HG03558 (cell line): ENCODE results near the gene CLIP3.

ENCODE experiments used
- ATAC-seq: cut with Tn5 transposase; IDR thresholded peaks from one replicate; pipeline ENCODE4 v1.9.1; 2021; ENCODE audit warnings: moderate number of reproducible peaks; ENCODE audit not compliant: unreplicated experiment; ENCODE audit errors: extremely low read depth

Gene CLIP3

GRCh38 chr19:36009633-36010379 lies 22.9 kb downstream of the CLIP3 start:
- no peak for ATAC-seq

GRCh38 chr19:36009220-36009619 lies 23.5 kb downstream of the CLIP3 start:
- ATAC-seq = no peak

GRCh38 chr19:36008336-36008978 lies 24.2 kb downstream of the CLIP3 start, which contains the start of gene SYNE4:
Gene SYNE4 (minus strand): TSS chr19:36008813. CDS start chr19:36008681, 132 bp downstream.
- ATAC-seq = no peak

DNA sequence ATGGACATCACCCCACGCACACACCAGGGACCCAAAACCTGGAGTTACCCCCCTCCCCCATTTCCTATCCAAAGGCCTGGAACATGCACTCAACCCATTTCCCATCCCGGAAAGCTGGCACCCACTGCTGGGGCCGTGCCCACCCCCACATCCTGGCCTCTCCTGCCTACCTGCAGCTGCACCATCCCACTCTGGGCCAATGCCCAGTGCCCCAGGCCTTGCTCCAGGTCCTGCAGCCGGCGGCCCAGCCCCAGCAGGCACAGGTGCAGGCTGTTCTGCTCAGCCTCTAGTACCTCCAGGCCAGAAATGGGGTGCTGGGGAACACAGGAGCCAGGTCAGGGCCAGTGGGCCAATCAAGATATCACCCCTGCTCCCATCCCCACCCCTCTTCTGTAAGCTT lies 25.7 kb downstream of the CLIP3 start:
- no peak for ATAC-seq

DNA sequence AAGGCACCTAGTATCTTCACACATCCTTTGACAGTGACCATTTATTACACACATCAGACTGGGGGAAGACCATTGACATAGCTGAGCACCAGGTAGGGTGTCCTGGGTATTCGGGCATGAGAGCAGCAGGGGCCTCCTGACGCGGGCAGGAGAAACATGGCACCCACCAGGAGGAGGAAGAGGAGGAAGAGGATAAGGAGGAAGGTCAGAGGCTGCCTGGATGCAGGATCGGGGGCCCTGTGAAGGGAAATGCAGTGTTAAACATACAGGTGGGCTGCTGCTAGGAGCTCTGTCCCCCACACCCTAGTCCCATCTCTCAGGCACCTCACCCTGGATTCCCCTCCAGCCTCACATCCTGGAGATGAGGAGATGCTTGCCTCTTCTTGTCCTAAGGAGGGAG lies 29.4 kb downstream of the CLIP3 start:
- ATAC-seq = no peak

DNA sequence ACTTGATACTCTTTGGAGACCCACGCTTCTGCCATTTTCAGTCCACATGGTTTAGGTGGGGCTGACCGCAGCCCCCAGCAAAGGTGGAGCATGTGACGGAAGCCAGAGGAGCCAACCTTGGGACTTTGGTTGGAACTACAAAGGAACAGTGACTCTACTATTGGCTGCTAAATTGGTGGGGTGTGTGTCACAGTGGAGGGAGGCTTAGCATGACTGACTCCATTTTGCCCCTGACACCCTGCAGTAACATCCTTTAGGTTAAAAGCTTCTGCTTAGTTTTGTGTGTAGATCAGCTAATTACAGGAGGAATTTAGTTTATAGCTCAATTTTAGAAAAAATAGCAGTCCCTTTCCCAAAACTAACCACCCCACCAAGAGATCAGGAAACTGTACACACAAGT lies 31.1 kb downstream of the CLIP3 start:
- no peak for ATAC-seq

DNA sequence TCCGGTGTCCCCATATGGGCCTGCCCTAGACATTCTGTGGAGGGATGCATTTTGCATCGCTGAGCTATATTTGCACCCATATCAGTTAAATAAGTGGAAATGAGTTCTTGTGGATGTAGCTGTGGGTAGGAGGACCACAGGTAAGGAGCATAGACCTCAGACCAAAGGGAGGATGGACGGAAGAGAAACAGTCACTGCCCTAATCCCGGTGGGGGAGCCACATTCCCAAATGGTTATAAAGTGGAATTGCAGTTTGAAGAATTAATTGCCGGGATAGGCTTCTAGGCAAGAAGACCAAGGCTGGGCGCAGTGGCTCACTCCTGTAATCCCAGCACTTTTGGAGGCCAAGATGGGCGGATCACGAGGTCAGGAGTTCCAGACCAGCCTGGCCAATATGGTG lies 35.9 kb downstream of the CLIP3 start:
- no peak for ATAC-seq

GRCh38 chr19:35995048-35995993 lies 37.4 kb downstream of the CLIP3 start, which contains the start of gene SDHAF1:
Gene SDHAF1 (plus strand): TSS chr19:35995188. CDS start chr19:35995275, 87 bp downstream.
- ATAC-seq = peak; percentile 56

DNA sequence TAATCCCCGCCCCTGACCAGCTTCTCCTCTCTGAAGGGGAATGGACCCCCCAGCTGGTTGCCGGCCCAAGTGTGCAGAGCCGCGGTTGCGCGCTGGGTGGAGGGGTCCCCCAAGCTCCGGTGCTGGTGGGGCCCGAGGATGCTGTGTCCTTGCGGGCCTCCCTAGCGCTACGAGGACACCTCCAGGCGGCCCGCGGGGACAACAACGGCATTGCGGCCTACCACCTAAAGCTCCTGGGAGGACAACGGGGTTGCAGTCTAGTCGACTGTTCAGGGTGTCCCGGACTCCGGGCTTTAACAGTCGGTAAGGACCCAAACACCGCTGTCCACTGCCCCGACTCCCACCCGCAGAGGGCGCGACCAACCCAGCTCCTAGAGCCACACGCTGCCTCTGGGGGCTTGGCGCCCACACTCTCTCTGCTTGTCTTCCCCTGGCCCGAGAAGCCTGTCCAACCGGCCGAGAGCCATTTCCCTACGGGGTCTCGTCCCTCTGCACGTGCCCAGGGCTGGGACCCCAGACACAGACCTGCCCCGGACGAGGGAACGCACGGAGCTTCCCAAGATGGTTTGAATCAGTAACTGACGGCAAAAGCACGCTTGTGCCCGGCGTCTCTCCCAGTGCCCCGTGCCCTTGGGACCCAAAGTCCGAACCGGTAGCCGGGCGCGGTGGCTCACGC lies 38.6 kb downstream of the CLIP3 start:
- ATAC-seq = no peak

DNA sequence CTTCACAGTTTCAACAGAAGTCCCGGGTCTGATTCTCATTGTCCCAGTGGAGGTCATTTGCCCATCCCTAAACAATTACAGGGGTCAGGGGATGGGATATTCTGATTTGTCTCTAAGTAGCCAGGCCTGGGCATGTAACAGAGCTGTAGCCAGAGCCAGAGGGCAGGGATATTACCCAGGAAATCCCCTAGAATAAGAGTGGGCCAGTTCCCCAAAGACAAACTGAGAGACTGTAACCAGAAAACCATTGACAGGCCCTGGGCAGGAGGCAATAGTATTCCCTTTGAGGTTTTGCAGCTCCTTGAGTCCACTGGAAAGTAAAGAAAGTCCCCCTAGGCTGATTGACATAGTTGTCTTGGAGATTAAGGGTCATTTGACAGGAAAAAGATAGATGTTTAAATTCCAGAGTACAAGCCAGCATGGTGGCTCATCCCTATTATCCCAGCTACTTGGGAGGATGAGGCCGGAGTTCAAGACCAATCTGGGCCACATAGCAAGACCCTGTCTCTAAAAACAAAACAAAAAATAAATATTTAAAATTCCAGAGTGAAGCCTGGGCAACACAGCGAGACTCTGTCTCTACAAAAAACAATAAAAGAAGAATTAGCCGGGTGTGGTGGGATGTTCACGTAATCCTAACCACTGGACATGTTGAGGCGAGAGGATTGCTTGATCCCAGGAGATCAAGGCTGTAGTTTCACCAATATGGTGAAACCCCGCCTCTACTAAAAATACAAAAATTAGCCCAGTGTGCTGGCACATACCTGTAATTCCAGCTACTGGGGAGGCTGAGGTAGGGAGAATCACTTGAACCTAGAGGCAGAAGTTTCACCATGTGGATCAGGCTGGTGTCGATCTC lies 39.5 kb downstream of the CLIP3 start:
- no peak for ATAC-seq

DNA sequence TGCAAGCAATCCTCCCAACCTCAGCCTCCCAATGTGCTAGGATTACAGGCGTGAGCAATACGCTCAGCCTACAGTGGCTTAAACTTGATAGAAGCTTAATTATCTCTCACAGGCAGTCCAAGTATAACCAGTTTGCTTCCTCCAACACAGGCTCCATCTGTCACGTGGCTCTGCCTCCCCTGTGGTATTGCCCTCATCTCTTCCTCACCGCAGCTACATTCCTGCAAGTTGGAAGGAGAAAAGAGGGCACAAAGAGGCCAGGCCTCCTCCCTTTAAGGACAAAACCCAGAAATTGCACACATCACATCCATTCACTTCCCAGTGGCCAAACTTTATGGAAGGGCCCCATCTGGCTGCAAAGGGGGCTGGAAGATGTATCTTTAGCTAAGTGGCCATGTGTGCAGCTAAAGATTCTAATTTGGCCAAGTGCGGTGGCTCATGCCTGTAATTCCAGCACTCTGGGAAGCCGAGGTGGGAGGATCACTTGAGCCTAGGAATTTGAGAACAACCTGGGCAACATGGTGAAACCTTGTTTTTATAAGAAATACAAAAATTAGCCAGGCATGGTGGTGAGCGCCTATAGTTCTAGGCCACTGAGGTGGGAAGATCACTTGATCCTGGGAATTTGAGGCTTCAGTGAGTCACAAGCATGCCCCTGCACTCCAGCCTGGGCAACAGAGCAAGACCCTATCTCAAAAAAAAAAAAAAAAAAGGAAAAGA lies 40.8 kb downstream of the CLIP3 start:
- no peak for ATAC-seq

GRCh38 chr19:35990771-35991730 lies 41.6 kb downstream of the CLIP3 start:
- no peak for ATAC-seq

- no peak for ATAC-seq
These were observed 42.5 kb downstream of the CLIP3 start for GRCh38 chr19:35990156-35990555.

- ATAC-seq = no peak
These were observed 43.8 kb downstream of the CLIP3 start for GRCh38 chr19:35988824-35989223.

DNA sequence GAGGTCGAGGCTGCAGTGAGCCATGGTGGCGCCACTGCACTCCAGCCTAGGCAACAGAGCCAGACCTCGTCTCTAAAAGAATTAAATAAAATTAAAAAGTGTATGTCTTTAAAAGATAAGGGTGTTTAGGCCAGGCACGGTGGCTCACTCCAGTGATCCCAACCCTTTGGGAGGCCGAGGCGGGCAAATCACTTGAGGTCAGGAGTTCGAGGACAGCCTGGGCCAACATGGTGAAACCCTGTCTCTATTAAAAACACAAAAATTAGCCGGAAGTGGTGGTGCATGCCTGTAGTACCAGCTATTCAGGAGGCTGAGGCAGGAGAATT lies 45.1 kb downstream of the CLIP3 start:
- ATAC-seq = no peak

DNA sequence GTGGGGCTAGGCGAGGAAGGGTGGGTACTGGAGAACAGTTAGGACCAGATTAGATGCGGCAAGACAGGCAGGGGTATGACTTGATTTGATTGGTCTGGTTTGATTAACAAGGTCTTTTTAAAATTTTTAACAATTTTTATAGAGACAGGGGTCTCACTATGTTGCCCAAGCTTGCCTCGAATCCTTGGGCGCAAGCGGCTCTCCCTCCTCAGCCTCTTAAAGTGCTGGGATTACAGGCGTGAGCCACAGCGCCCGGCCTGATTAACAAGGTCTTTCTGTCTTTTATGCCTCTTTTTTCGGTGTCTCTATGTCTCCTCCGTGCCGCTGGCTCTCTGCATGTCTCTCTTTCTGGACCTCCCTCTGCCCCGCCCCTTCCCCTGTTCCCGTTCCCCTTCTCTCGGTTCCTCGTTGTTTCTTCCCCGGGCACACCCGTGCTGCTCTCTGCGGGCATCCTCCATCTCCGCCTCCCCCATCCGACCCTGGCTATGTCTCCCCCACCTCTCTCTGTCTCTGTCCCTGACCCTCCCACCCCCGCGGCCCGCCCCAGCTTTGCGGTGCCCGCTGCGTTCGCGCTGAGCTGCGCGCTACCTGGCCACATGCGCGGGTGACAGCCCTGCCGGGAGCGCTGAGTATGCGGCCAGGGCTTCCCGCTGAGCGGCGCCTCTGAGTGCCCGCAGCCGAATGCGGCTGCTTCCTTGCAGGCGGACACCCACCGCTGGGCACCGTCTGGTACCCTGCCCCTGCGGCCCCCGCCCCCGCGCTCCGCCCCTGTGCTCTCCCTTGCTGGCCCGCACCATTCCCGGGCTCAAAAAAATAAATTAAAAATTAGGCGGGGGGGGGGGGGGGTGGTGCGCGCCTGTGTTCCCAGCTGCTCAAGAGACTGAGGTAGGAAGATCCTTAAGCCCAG lies 45.8 kb downstream of the CLIP3 start:
- no peak for ATAC-seq

DNA sequence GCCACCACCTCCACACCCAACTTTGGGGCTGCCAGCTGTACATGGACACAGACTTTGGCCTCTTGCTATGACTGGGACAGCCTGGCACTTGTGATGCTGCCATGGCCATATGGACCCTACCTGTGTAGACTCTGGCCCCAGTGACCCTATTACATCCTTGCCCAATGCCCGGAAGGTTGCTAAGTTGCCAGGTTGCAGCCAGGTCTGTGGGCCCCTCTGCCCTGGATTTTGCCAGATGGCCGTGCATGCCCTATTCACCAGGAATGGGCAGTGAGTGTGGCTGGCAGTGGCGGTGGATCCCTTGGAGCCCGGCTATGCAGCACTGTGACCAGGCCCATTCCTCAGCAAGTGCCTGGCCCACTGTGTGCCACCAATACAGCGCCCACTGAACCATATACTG lies 46.6 kb downstream of the CLIP3 start:
- ATAC-seq = no peak
